DOHH2 (cell line): Measurements from ENCODE around the gene PPP2R2D.

ENCODE experiments used
- EZH2phosphoT487 ChIP-seq: fragments of 200-600 bp; sonication (generic); IDR thresholded peaks from 2 replicates; pipeline ENCODE4 v1.6.1; 2017; ENCODE audit warnings: borderline replicate concordance, mild to moderate bottlenecking, antibody characterized with exemption, low read length, moderate library complexity, mixed read lengths
- TF ChIP-seq, protein P1 (sequence below): fragments of 200-600 bp; sonication (generic); IDR thresholded peaks from one replicate; pipeline ENCODE4 v1.5.1; 2014; ENCODE audit warnings: antibody characterized with exemption, mild to moderate bottlenecking, low read depth, low read length; ENCODE audit not compliant: poor library complexity, severe bottlenecking

DNA sequence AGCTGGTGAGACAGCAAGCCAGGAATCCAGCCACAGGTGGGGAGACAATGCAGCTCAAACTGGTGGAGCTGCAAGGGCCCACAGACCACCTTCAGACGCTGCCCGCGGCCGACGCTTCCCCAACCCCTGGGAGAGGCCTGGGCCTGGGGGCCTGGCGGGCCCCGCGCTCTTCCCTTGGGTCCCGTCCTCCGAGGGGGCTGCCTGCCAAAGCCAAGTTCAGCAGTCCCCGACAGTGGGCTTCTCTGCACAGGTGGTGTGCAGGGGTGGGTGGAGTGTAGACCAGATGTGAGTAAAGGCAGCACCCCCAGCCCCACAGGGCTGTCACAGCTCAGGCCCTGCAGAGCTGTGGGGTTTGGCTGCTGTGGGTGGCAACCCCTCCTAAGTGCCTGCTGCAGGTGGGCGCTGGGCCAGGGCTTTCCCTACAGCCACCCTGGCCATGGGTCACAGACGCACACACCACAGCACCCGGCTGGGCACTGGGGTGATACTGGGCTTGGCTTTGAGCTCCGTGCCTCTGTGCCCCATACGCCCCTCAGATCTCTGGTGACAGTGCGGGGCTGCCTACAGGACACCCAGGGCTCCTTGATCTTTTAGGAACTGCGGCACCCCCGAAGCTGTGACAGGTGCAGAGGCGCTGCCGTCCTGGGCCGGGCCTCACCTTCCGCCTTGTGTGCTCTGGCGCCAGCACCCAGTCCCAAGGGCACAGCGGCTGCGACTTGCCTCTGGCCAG, 60.4 kb downstream of the PPP2R2D start:
- TF ChIP-seq, protein P1, sequence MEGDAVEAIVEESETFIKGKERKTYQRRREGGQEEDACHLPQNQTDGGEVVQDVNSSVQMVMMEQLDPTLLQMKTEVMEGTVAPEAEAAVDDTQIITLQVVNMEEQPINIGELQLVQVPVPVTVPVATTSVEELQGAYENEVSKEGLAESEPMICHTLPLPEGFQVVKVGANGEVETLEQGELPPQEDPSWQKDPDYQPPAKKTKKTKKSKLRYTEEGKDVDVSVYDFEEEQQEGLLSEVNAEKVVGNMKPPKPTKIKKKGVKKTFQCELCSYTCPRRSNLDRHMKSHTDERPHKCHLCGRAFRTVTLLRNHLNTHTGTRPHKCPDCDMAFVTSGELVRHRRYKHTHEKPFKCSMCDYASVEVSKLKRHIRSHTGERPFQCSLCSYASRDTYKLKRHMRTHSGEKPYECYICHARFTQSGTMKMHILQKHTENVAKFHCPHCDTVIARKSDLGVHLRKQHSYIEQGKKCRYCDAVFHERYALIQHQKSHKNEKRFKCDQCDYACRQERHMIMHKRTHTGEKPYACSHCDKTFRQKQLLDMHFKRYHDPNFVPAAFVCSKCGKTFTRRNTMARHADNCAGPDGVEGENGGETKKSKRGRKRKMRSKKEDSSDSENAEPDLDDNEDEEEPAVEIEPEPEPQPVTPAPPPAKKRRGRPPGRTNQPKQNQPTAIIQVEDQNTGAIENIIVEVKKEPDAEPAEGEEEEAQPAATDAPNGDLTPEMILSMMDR, result no peak
- no peak for TF ChIP-seq EZH2phosphoT487
